ENCODE measurements around the gene TRMT44. TPM values are rescaled to one million over a fixed set of nuclear protein-coding genes. Genes with fewer than 3 reads are reported as not detected.

TRMT44 gene
- total and polyA plus RNA-seq, 7 donors = 2.1 to 29.1 (median 14.2) TPM

DNA sequence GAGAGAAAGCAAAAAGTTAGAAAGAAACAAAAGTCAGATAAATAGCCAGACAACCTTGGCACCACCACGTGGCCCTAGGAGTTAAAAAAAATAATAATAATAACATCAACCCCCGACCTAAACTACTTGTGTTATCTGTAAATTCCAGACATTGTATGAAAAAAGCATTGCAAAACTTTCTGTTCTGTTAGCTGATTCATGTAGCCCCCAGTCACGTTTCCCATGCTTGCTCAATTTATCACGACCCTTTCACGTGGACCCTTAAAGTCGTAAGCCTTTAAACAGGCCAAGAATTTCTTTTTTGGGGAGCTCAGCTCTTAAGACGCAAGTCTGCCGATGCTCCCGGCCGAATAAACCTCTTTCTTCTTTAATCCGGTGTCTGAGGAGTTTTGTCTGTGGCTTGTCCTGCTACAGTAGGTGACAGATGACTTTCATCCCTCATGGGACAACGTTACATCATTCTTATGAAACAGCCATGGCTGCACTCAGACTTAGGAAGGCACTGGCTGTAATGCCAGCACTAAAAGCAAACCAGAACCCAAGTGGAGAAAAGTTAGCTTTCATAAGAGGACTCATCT lies 574 bp upstream of the TRMT44 start:
- peaks cover 0 to 3% (median 0%) of the 10 kb centered on the region in 4 donors for H3K36me3 ChIP-seq
- no peaks in the 10 kb centered on the region for H3K27me3 ChIP-seq
- H3K9me3 ChIP-seq = no peaks in the 10 kb centered on the region
- intact Hi-C loops (cut with DNase I) = loop anchor here (1.0 kb wide), 1 partner anchor 12 kb away; no protein-coding TSS in a partner anchor
- H3K4me1 ChIP-seq = peaks cover 0 to 78% (median 57%) of the 10 kb centered on the region in 4 donors
- WGBS, 2 donors = 37 to 42% methylated on average over 12 of the region's 12 CpGs
- peak overlapping the region; percentile 89 to 99 (median 96) for H3K4me3 ChIP-seq
- DNase-seq = no peak
- TF ChIP-seq, protein P1, sequence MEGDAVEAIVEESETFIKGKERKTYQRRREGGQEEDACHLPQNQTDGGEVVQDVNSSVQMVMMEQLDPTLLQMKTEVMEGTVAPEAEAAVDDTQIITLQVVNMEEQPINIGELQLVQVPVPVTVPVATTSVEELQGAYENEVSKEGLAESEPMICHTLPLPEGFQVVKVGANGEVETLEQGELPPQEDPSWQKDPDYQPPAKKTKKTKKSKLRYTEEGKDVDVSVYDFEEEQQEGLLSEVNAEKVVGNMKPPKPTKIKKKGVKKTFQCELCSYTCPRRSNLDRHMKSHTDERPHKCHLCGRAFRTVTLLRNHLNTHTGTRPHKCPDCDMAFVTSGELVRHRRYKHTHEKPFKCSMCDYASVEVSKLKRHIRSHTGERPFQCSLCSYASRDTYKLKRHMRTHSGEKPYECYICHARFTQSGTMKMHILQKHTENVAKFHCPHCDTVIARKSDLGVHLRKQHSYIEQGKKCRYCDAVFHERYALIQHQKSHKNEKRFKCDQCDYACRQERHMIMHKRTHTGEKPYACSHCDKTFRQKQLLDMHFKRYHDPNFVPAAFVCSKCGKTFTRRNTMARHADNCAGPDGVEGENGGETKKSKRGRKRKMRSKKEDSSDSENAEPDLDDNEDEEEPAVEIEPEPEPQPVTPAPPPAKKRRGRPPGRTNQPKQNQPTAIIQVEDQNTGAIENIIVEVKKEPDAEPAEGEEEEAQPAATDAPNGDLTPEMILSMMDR (IDR thresholded peaks at IDR 0.05) = no peak
- TF ChIP-seq EP300 (IDR thresholded peaks at IDR 0.05) (no peak), POLR2A (IDR thresholded peaks at IDR 0.05) (no peak), POLR2AphosphoS5 (IDR thresholded peaks at IDR 0.05) (no peak)
- peak overlapping the region; percentile 90 to 93 (median 92) for H3K27ac ChIP-seq

DNA sequence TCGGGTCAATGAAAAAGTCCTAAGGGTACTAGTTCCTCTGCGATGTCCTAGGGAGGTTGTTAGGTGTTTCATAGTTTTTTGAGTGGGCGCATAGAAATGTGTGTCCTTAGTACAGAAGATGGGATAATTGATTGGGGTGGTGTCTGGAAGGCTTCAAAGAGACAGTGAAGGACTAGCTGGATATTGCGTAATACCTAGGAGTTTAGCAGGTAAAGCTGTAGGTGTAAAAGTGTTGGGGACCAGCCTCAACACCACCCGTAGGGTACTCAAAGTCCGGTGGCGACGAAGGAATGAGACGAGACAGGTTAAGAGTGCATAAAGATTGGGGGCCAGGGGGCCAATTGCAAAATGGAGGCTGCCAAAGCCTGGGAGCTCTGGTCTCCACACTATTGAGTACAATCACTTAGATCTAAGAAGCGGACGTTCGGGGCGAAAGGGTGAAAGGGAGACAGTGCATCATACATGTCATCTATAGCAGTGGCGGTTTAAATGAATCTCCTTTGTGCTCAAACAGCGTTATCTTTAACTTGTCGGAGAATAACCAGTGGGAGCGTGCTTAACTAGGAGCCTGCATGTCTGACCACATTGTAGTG lies 1.0 kb downstream of the TRMT44 start:
- no peak for DNase-seq
- Histone ChIP-seq H3K27me3 (no peaks in the 10 kb centered on the region), H3K4me1 (peaks cover 0 to 65% (median 47%) of the 10 kb centered on the region in 4 donors), H3K27ac (peak overlapping the region in 1 of 4 donors; percentile 92), H3K9me3 (no peaks in the 10 kb centered on the region), H3K36me3 (peaks cover 0 to 10% (median 5%) of the 10 kb centered on the region in 4 donors), H3K4me3 (peak overlapping the region; percentile 89 to 99 (median 96))
- WGBS, 2 donors = 34 to 61% methylated on average over 17 of the region's 17 CpGs
- TF ChIP-seq, protein P1 (IDR thresholded peaks at IDR 0.05) = no peak
- TF ChIP-seq POLR2AphosphoS5 (IDR thresholded peaks at IDR 0.05) (no peak), EP300 (IDR thresholded peaks at IDR 0.05) (no peak), POLR2A (IDR thresholded peaks at IDR 0.05) (no peak)
- intact Hi-C loops (cut with DNase I) = no loop called here

DNA sequence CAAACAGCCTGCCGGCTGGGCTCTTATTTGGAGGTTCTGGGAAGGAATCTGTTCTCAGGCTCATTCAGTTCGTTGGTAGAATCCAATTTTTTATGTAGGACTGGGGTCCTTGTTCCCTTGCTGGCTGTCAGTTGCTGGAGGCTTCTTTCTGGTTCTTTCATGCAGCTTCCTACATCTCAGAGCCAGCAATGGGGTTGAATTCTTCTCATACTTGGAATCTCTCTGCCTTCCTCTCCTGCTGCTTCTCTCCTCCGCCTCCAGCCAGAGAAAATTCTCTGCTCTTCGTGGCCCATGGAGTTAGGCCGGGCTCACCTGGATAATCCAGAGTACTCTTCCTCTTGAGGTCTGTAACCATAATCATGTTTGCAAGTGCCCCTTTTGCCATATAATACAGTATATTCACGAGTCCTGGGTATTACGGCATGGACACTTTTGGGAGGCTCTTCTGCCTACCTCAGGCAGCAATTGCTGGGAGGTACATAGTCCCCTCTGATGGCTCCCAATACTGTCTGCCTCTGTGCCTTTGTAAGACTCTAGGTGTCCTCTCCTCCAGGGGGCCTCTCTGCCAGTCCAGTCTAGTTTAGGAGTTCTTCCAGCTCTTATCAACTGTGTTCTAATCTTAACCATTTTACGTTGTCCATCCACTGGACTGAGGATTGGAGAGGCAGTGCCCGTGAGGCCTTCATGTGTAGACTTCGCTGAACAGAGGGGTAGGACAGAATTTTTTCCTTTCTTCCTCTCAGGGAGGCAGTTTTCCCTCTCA lies 2.2 kb downstream of the TRMT44 start:
- WGBS, 2 donors = 87 to 93% methylated on average over 10 of the region's 10 CpGs
- no peak overlapping the region for H3K27ac ChIP-seq
- H3K4me3 ChIP-seq = no peak overlapping the region
- peaks cover 0 to 53% (median 38%) of the 10 kb centered on the region in 4 donors for H3K4me1 ChIP-seq
- no peak for TF ChIP-seq POLR2AphosphoS5 (IDR thresholded peaks at IDR 0.05)
- no peak for TF ChIP-seq EP300 (IDR thresholded peaks at IDR 0.05)
- no peak for TF ChIP-seq POLR2A (IDR thresholded peaks at IDR 0.05)
- TF ChIP-seq, protein P1 (IDR thresholded peaks at IDR 0.05) = no peak
- no peaks in the 10 kb centered on the region for H3K27me3 ChIP-seq
- no peaks in the 10 kb centered on the region for H3K9me3 ChIP-seq
- DNase-seq = no peak
- intact Hi-C loops (cut with DNase I) = no loop called here
- H3K36me3 ChIP-seq = peaks cover 0 to 20% (median 7%) of the 10 kb centered on the region in 4 donors

DNA sequence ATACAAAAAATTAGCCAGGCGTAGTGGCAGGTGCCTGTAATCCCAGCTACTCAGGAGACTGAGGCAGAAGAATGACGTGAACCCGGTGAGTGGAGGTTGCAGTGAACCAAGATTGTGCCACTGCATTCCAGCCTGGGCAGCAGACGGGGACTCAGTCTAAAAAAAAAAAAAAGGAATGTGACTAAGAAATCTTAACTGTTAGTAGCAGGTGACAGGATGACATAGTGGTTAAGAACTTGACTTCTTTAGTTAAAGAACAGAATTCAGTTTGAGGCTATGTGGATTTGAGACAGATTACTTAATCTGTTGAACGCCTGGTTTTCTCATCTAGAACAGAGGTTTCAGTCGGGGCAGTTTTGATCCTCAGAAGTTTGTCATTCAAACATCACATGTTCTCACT lies 3.2 kb downstream of the TRMT44 start:
- no peak for DNase-seq
- TF ChIP-seq, protein P1 (IDR thresholded peaks at IDR 0.05) = no peak
- TF ChIP-seq EP300 (IDR thresholded peaks at IDR 0.05) = no peak
- TF ChIP-seq POLR2AphosphoS5 (IDR thresholded peaks at IDR 0.05) = no peak
- TF ChIP-seq POLR2A (IDR thresholded peaks at IDR 0.05) = no peak
- 90 to 91% methylated on average over 6 of the region's 6 CpGs for WGBS, 2 donors
- Histone ChIP-seq H3K4me3 (no peak overlapping the region), H3K27me3 (no peaks in the 10 kb centered on the region), H3K4me1 (peaks cover 0 to 43% (median 35%) of the 10 kb centered on the region in 4 donors), H3K9me3 (no peaks in the 10 kb centered on the region), H3K36me3 (peaks cover 0 to 31% (median 9%) of the 10 kb centered on the region in 4 donors), H3K27ac (no peak overlapping the region)
- intact Hi-C loops (cut with DNase I) = no loop called here
